RWPE1 (cell line): ENCODE measurements around the gene DCAF12.

Experiments
- CTCF ChIA-PET: fragments of 350-600 bp; sonication (Branson Sonifier 250); formaldehyde crosslinking; extraction: SDS; loops from one replicate; lab custom pipeline; 2021; lab: Yijun Ruan, JAX
- POLR2A ChIA-PET: fragments of 400-600 bp; formaldehyde crosslinking; extraction: SDS; loops from one replicate; lab custom pipeline; 2020; ENCODE audit warnings: antibody characterized with exemption; ENCODE audit not compliant: low non-redundant PET; lab: Yijun Ruan, JAX
- DNase-seq: peaks from one replicate; pipeline ENCODE4 v3.0.0; 2012; ENCODE audit warnings: low spot score
- H3K27ac ChIP-seq: fragments of 450-650 bp; 2 replicates; pipeline ENCODE4 v1.5.1; 2017
- TF ChIP-seq, protein P1 (sequence below): fragments of 450-650 bp; conservative IDR thresholded peaks from 2 replicates; pipeline ENCODE4 v1.5.1; 2017; ENCODE audit warnings: low read depth, mild to moderate bottlenecking

Gene DCAF12

DNA sequence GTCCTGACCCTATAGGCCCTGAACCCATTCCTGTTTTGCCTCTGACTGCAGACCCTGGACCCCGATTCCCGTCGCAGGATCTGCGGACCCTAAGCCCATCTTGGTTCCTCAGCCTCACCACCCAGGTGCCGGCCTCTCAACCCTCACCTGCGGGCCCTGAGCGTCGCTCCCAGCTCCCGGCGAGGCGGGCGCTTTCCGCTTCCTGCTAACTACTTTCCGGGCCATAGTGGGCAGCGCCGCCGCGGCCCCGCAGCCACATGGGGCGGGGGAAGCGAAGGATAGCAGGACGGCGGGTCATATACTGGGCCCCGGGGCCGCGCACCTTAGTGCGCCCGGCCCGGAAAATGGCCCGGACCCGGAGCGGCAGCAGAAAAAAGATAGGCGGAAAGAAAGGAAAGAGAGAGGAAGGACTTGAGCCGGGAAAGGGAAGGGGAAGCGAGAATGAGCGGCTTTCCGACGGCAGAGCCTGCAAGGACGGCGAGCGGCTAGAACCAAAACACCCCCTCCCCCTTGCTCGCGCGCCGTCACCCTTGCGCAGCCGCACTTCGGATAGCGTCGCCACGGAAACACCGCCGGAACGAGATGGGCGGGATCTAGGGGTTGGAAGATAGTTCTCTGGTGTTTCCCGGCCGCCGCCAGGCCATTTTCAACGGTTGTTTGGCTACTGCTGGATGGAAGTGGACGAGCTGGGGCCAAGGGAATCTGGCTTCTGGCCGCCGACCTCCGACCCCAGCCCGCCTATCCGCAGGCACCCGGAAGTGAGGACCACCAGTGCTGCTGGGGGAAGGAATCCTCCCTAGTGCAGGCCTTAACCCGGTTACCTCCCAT lies at the start of gene DCAF12:
TSS of gene DCAF12 (minus strand) at position 492 of the 828 bp plus-strand sequence. CDS start at position 225, 267 bp downstream.
- H3K27ac ChIP-seq, result peak within 1 kb of the TSS; percentile 90
- TF ChIP-seq, protein P1, sequence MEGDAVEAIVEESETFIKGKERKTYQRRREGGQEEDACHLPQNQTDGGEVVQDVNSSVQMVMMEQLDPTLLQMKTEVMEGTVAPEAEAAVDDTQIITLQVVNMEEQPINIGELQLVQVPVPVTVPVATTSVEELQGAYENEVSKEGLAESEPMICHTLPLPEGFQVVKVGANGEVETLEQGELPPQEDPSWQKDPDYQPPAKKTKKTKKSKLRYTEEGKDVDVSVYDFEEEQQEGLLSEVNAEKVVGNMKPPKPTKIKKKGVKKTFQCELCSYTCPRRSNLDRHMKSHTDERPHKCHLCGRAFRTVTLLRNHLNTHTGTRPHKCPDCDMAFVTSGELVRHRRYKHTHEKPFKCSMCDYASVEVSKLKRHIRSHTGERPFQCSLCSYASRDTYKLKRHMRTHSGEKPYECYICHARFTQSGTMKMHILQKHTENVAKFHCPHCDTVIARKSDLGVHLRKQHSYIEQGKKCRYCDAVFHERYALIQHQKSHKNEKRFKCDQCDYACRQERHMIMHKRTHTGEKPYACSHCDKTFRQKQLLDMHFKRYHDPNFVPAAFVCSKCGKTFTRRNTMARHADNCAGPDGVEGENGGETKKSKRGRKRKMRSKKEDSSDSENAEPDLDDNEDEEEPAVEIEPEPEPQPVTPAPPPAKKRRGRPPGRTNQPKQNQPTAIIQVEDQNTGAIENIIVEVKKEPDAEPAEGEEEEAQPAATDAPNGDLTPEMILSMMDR, result no peak
- ChIA-PET CTCF (interaction anchor here (0.5 to 2.2 kb wide), 3 partner anchors 13 to 127 kb away, joined by 3 to 12 read pairs (median 8); no protein-coding TSS in a partner anchor), POLR2A (interaction anchor here (0.6 kb wide), 1 partner anchor 57 kb away, joined by 3 read pairs; no protein-coding TSS in a partner anchor)
- DNase-seq, result peak; percentile 98

DNA sequence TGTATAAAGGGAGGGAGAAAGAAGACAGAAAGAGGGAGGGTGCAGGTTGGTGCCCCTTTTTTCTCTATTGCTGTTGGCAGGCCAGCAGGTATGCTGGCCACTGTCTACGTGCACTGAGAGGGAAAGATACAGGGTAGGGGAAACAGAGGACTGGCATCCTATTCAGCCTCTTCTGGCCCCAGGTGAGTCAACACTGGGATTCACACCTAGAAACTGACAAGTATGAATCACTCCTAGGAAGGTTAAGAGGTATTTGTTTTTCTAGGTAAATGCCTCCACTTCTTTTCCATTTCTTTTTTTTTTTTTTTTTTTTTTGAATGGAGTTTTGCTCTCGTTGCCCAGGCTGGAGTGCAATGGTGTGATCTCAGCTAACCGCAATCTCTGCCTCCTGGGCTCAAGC lies 49.6 kb upstream of the DCAF12 start:
- POLR2A ChIA-PET, result no interaction called here
- H3K27ac ChIP-seq, result no peak overlapping the region
- DNase-seq, result peak; percentile 81
- TF ChIP-seq, protein P1, result no peak
- CTCF ChIA-PET, result interaction anchor here (0.6 kb wide), 1 partner anchor 149 kb away, joined by 6 read pairs; no protein-coding TSS in a partner anchor

DNA sequence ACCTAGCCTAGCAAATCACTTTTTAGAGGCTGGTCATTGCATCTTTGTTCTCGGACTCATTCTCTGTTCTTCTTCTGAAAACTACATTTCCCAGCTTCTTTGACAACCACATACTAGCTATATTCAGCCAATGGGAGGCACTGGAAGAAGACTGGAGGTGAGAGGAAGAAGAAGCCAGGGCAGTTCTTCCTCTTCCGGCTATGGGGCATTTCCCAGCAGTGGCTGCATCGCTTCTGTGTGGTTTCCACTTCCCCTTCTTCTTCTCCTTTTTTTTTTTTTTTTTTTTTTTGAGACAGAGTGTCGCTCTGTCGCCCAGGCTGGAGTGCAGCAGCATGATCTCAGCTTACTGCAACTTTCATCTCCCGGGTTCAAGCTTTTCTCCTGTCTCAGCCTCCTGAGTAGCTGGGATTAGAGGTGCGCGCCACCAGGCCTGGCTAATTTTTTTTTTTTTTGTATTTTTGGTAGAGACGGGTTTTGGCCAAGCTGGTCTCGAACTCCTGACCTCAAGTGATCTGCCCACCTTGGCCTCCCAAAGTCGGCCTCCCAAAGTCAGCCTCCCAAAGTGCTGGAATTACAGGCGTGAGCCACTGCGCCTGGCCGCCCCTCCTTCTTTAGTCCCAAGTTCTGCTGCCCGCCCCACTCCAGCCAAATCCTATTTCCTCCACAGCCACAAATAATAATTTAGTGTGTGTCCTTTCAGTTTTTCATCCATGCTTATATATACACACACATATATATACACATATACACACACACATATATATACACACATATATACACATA lies 45.4 kb upstream of the DCAF12 start:
- TF ChIP-seq, protein P1, result no peak
- no peak for DNase-seq
- H3K27ac ChIP-seq, result no peak overlapping the region
- CTCF ChIA-PET, result interaction anchor here (0.6 kb wide), 1 partner anchor 40 kb away, joined by 4 read pairs; no protein-coding TSS in a partner anchor
- POLR2A ChIA-PET, result no interaction called here

DNA sequence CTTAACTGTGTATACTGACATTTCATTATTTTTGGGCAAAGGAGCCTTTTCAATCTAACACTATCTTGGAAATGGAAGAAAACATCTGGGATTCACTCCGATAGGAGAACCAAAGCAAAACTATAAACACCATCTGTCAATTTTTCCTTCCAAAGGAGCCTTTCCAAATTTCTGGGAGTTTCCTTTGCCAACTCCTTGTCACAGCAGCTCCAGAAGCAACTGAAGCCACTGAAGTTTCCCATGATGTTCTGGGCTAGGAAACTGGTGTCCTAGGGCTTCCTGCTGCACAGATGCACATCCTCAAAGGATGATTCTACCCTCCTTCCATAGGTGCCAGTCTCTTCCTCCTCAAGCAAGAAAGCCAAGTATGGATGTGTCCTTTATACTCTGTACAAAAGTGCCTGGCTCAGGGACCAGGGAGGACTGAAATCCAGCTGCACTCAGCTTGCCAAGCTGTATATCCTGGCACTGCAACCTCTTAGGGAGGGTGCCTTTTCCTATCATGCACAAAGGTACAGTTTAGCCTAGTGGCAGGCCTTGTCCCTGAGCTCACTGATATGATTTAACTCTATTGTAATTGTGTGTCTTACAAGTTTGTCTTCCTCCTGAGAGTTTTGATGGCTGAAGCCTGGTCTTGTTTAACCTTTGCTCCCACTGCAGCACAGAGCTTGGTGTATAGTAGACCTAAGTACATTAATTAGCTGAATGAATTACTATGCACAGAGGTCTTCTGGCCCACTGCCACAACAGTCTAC lies 43.9 kb upstream of the DCAF12 start:
- TF ChIP-seq, protein P1, result no peak
- ChIA-PET POLR2A (no interaction called here), CTCF (no interaction called here)
- DNase-seq, result no peak
- no peak overlapping the region for H3K27ac ChIP-seq

DNA sequence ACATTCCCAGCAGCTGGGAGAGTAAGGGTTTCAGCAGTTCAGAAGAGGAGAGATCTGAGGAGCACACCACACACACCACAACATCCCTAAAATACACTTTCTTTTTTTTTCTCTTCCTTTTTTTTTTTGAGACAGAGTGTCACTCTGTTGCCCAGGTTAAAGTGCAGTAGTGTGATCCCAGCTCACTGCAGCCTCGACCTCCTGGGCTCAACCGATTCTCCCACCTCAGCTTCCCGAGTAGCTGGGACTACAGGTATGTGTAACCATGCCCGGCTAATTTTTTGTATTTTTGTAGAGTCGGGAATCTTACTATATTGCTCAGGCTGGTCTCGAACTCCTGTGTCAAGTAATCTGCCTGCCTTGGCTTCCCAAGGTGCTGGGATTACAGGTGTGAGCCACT lies 42.6 kb upstream of the DCAF12 start:
- TF ChIP-seq, protein P1, result no peak
- no peak overlapping the region for H3K27ac ChIP-seq
- DNase-seq, result no peak
- ChIA-PET CTCF (no interaction called here), POLR2A (no interaction called here)
